ENCODE results near the gene STMN3.

STMN3 gene

GRCh38 chr20:63694584-63695423 is 41.6 kb upstream of the STMN3 start:
- no peak overlapping the region for H3K4me3 ChIP-seq (ENCODE audit: low read depth, low read length)
- DNase-seq (ENCODE audit: low read depth): no peak
- TF ChIP-seq, protein P1, sequence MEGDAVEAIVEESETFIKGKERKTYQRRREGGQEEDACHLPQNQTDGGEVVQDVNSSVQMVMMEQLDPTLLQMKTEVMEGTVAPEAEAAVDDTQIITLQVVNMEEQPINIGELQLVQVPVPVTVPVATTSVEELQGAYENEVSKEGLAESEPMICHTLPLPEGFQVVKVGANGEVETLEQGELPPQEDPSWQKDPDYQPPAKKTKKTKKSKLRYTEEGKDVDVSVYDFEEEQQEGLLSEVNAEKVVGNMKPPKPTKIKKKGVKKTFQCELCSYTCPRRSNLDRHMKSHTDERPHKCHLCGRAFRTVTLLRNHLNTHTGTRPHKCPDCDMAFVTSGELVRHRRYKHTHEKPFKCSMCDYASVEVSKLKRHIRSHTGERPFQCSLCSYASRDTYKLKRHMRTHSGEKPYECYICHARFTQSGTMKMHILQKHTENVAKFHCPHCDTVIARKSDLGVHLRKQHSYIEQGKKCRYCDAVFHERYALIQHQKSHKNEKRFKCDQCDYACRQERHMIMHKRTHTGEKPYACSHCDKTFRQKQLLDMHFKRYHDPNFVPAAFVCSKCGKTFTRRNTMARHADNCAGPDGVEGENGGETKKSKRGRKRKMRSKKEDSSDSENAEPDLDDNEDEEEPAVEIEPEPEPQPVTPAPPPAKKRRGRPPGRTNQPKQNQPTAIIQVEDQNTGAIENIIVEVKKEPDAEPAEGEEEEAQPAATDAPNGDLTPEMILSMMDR (IDR thresholded peaks at IDR 0.05; ENCODE audit: control insufficient read depth, extremely low read depth, insufficient read depth): no peak

- DNase-seq (ENCODE audit: low read depth): no peak
- TF ChIP-seq, protein P1 (IDR thresholded peaks at IDR 0.05; ENCODE audit: control insufficient read depth, extremely low read depth, insufficient read depth): no peak
- no peak overlapping the region for H3K4me3 ChIP-seq (ENCODE audit: low read depth, low read length)
Observed at GRCh38 chr20:63693733-63694583, 40.7 kb upstream of the STMN3 start.

DNA sequence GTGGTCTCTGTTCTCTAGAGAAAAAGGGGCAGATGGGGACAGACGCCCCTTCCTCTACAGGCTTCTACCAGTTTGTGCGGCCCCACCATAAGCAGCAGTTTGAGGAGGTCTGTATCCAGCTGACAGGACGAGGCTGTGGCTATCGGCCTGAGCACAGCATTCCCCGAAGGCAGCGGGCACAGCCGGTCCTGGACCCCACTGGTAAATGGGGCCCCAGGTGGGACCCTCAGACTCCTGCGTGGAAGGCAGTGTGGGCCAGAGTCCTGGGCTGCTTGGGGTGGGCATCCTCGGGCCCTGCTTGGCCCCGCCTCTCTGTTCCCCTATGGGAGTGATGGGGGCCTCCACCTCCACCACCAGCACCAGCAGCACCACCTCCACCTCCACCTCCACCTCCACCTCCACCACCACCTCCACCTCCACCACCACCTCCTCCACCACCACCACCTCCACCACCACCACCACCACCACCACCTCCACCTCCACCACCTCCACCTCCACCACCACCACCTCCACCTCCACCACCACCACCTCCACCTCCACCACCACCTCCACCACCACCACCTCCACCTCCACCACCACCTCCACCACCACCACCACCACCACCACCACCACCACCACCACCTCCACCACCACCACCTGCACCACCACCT is 40.0 kb upstream of the STMN3 start:
- no peak overlapping the region for H3K4me3 ChIP-seq (ENCODE audit: low read depth, low read length)
- no peak for DNase-seq (ENCODE audit: low read depth)
- TF ChIP-seq, protein P1 (IDR thresholded peaks at IDR 0.05; ENCODE audit: control insufficient read depth, extremely low read depth, insufficient read depth): no peak

DNA sequence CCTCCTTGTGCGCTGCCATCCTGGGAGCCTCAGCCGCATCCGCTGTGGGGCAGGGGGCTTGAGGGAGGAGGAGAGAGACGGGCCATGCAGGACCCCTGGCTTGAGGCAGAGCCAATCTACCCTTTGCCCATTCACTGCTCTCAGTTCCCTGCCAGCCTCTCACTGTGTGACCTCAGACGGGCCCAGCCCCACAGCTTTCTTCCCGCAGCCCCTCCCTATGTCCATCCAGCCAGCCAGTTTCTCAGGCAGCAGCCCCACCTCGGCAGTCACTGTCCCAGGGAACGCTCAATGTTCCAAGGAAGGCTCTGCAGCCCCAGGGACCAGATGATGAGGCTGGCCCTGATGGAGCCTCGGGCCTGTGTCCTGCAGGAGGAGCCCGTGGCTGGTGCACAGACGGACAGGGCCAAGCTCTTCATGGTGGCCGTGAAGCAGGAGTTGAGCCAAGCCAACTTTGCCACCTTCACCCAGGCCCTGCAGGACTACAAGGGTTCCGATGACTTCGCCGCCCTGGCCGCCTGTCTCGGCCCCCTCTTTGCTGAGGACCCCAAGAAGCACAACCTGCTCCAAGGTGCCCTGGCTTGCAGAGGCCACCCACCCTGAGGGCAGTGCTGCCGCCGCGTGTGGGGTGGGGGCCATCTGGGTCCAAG is 39.3 kb upstream of the STMN3 start:
- no peak overlapping the region for H3K4me3 ChIP-seq (ENCODE audit: low read depth, low read length)
- no peak for DNase-seq (ENCODE audit: low read depth)
- TF ChIP-seq, protein P1 (IDR thresholded peaks at IDR 0.05; ENCODE audit: control insufficient read depth, extremely low read depth, insufficient read depth): peak; percentile 12; the same call in 1 of the 2 replicates

GRCh38 chr20:63691711-63692435 is 38.6 kb upstream of the STMN3 start:
- no peak overlapping the region for H3K4me3 ChIP-seq (ENCODE audit: low read depth, low read length)
- TF ChIP-seq, protein P1 (IDR thresholded peaks at IDR 0.05; ENCODE audit: control insufficient read depth, extremely low read depth, insufficient read depth): no peak
- DNase-seq (ENCODE audit: low read depth): no peak
